SH-SY5Y (cell line): ENCODE measurements around the gene NEURL2.

Source experiments
- GATA2 ChIP-seq: IDR thresholded peaks from 2 replicates; pipeline ENCODE4 v1.6.1; 2011; ENCODE audit warnings: mild to moderate bottlenecking, low read depth, low read length
- GATA3 ChIP-seq: IDR thresholded peaks from 2 replicates; pipeline ENCODE4 v1.6.1; 2011; ENCODE audit warnings: low read depth, mild to moderate bottlenecking, low read length, moderate library complexity

NEURL2 gene

DNA sequence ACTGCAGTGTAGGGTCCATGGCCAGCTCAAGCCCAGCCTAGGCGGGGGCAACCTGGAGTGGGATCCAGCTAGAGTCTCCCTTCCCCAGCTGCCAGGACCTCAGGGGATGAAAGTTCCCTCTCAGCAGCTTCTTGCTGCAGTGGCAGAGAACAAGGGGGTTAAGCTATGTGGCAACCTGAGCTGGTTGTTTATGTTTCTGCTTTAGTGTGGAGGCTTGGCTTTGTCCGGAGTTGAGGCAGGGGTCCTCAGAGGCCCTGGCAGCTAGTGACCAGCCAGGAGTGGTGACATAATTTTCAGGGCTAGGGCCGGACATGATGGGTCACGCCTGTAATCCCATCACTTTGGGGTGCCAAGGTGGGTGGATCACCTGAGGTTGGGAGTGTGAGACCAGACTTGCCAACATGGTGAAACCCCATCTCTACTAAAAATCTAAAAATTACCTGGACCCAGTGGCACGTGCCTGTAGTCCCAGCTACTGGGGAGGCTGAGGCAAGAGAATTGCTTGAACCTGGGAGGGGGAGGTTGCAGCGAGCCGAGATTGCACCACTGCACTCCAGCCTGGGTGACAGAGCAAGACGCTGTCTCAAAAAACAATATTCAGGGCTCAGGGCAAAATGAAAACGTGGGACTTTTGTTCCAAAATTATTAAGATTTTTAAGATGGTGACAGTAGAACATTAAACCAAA lies 35.0 kb upstream of the NEURL2 start:
- TF ChIP-seq GATA2 = no peak
- no peak for TF ChIP-seq GATA3

DNA sequence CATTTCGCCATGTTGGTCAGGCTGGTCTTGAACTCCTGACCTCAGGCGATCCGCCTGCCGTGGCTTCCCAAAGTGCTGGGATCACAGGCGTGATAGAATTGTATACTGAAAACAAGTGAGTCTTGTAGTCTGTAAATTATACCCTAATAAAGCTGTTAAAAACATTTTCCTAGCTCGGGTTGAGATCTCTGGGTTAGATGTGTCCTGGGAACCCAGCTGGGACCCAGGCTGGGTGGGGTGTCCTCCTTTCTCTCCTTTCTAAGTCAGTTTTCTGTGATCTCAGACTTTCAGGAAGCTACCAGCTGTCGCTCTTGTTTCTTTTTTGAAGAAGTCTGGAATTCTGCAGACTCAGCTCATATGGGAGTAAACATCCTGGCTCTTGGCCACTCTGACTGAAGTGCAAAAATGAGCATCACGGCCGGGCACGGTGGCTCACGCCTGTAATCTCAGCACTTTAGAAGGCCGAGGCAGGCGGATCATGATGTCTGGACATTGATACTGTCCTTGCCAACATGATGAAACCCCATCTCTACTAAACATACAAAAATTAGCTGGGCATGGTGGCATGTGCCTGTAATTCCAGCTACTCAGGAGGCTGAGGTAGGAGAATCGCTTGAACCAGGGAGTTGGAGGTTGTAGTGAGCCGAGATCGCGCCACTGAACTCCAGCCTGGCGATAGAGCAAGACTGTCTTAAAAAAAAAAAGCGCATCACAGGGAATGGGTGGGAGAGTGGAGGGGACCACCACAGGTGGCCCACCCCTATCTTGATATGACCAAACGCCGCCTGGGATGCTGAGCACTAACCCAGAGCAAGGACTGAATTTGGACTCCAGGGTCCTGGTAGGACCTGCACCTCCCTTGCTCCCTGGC lies 33.6 kb upstream of the NEURL2 start:
- TF ChIP-seq GATA3 = no peak
- no peak for TF ChIP-seq GATA2

DNA sequence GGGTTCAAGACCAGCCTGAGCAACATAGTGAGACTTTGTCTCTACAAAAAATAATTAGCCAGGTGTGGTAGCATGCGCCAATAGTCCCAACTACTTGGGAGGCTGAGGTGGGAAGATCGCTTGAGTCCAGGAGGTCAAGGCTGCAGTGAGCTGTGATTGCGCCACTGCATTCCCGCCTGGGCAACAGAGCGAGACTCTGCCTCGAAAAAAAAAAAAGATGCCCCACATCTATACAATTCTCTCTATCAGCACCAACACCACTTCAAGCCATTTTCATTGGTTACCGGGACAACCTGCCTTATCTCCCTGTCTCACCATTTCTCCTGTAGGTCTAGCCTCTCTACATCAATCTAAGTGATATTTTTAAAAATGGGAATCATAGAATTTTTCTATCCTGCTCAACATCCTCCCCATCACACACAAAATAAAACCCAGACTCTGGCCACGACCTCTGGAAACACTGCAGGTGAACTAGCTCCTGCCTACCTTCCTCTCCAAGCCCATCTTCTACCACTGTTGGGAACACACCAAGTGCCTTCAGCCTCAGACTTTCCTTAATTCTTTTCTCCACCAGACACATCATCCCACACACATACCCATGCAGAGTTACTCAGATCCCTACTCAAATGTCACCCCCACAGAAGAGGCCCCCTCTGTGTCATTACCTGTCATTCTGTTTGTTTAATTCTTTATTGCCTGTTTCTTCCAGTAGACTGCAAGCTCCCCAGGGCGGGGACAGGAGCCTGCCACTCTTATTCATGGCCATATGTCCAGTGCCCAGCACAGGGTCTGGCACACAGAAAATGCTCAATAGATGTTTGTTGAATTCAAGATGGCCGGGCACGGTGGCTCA lies 30.6 kb upstream of the NEURL2 start:
- TF ChIP-seq GATA2 (no peak), GATA3 (no peak)

DNA sequence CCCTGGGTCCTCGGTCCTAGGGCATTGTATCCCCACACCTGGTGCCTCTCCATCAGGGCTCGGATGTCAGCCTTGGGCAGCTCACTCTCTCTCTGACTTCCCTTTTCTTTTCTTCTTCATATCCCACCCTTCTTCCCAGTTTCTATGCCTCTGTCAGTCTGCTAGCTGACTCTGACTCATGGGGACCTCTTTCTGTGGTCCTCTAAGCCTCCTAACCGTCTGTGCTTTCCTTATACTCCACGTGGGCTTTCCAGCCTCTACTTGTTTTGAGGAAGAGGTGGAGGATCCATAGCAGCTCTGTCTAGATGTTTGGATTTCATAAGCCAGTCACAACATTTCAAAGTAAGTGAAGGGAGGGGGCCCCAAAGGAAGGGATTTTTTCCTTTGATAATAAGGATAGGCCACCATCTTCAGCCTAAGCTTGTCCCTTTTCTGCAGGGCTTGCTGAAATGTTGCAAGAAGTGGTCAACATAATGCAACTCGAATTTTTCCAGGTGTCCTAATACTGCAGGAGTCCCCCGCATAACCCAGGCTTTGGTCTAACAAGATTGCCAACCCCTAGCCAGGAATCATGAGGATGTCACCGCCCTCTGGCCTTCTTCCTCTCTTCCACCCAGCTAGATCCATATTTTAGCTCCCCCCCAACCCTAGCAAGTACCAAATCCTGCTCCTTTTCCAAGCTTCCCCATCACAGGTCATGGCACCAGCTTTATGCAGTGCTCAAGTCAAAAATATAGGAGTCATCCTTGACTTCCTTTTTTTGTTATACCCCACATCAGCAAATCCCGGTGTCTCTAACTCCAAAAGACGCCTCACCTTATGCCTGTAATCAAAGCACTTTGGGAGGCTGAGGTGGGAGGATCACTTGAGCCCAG lies 29.7 kb upstream of the NEURL2 start:
- no peak for TF ChIP-seq GATA2
- no peak for TF ChIP-seq GATA3

DNA sequence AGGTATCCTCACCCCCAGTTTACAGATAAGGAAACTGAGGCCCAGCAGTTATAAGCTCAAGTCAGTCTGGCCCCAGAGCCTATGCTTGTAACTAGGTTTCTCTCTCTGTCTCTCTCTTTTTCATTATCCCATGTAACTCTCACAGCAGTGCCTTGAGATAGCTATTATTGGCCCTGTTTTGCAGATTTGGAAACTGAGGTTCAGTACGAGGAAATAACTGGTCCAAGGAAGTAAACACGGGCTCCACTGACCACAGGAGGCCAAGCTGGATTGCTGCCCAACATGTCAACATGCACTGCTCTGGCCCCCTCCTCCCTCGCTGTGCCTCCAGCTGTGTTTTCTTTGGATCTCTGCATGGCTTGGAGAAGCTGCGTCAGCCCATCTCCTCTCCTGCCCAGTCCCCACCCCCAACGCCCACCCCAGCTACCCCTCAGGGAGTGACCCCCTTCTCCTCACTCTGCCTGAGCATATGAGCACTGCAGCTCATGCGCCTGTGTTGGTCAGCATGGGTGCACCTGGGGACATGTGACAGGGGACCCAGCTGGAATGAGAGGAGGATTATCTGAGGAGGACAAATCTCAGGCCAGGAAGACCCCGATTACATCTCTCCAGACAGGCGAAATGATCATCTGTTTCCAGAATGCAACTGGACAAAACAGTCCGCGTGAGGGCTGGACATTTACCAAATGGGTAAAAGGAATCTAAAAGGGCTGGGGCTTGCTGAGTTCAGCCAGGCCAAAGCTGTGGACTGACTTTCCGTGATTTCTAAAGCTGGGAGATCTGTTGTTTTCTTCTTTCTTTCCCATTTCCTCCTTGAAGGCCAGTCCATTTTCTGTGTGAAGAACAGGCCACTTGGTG lies 28.8 kb upstream of the NEURL2 start:
- no peak for TF ChIP-seq GATA3
- peak; percentile 65 for TF ChIP-seq GATA2

DNA sequence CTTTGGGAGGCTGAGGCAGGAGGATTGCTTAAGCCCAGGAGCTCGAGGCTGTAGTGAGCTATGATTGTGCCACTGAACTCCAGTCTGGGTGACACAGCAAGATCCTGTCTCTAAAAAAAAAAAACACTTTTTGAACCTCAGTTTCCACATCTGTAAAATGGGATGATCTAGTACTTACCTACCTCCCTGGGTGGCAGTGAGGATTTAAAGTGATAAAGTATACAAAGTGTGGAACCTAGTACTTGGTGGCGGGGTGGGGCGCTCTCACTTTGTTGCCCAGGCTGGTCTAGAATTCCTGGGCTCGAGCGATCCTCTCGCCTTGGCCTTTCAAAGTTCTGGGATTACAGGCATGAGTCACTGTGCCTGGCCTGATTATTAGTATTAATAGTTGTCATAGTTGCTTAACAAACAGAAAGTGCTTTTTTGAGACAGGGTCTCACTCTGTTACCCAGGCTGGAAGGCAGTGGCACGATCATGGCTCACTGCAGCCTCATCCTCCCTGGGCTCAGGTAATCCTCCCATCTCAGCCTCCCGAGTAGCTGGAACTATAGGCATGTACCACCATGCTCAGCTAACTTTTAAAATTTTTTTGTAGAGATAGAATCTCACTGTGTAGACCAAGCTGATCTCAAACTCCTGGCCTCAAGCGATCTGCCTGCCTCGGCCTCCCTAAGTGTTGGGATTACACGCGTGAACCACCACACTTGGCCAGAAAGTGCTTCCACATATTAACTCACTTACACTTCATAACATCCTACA lies 27.9 kb upstream of the NEURL2 start:
- TF ChIP-seq GATA3 = no peak
- TF ChIP-seq GATA2 = no peak

DNA sequence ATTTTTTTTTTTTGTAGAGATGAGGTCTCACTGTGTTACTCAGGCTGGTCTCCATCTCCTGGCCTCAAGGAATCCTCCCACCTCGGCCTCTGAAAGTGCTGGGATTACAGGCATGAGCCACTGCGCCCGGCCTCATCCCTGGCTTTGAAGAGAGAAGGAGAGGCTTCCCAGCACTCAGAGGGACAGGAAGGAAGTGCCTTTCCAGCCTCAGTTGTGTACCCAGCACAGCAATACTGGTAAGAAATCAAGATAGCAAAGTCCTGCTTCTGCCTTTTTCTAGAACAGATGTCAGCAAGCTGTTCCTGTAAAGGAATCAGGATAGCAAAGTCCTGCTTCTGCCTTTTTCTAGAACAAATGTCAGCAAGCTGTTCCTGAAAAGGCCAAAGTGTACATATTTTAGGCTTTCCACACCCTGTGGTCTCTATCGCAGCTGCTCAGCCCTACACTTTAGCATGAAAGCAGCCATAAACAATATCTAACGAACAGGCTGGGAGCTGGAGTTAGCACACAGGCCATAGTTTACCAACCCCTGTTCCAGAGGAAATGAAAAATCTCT lies 27.3 kb upstream of the NEURL2 start:
- TF ChIP-seq GATA3 (no peak), GATA2 (no peak)

DNA sequence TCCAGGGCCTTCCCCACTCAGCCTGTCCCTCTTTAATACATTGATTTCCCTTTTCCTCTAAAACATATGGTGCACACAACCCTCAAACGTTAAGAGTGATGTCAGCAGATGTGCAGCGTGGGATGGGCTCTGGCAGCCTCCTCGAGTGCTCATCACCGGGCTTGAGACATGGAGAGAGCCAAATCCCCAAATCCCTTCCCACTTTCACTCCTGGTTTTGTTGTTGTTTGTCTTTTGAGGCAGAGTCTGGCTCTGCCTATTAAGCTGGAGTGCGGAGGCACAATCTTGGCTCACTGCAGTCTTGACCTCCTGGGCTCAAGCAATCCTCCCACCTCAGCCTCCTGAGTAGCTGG lies 26.8 kb upstream of the NEURL2 start:
- TF ChIP-seq GATA3 = no peak
- TF ChIP-seq GATA2 = no peak

DNA sequence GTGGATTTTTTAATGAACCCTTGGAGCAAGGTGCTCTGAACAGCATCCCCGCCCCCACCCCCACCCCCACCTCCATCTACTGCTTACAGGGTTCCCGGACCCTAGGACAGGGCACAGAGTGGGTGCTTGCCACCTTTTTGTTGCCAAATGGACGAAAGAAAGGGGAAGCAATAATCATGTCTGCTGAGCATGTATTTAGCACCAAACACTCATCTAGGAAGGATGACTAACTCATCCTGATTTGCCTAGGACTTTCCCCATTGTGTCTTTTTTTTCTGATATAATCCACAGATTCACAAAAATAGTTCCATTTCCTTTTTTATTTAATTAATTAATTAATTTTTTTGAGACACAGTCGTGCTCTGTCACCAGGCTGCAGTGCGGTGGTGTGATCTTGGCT lies 22.1 kb upstream of the NEURL2 start:
- TF ChIP-seq GATA2 (no peak), GATA3 (no peak)

DNA sequence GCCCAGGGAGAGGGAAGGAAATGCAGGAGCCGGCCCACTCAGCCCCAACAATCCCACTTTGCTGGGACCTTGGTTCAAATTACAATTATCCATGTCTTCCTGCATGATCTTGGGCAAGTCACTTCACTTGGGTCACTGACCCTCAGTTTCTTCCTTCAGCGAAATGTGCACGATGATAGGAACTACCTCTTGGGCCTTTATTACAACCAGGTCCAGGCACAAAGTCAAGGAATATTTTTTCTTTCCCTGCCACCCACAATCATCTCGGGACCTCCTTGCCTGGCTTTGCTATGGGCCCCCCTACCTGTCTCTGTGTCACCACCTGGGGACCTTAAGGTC lies 21.3 kb upstream of the NEURL2 start:
- TF ChIP-seq GATA2 (no peak), GATA3 (no peak)

DNA sequence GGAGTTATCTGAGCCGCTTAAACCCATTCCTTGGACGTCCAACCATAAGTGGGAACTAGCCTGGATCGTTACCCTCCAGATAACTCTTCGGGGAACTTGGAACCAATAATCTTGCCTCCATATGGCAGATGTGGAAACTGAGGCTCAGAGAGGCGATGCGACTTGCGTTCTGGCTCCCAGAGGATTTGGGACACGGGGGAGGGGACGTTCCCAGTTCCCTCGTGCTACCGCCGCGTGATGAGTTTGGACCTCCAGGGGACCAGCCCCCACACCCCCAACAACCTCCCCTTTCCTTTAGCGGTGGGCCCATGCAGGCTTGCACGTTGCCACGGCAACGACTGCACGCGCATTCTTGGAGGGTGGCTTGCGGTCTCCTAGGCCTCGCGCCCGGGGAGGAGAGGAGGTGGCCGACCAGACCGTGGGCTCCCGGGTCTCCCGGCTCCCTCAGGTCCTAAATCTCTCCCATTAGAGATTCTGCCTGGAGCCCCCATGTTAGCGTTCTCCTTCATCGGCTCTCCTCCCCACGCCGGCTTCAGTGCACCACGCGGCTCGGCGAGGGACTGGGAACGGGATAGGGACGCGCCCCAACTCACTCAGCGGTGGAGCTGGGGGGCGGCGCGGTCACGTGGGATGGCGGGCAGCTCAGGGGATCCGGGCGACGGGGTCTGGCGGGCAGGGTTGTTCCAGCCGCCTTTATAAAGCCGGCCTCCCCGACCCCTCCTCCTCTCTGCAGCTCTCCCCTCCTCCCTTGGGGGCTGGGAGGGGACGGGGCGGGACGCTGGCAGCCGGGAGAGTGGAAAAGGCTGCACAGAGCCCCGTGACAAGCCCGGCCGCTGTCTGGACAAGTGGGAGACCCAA lies 20.7 kb upstream of the NEURL2 start, which contains the start of gene PLTP:
PLTP (minus strand) TSS at position 670 of the 858 bp plus-strand sequence. CDS start 703 bp downstream, outside the sequence.
- TF ChIP-seq GATA3 = no peak
